A673 (cell line): ENCODE results near the gene FAM8A1. TPM values are rescaled to one million over a fixed set of nuclear protein-coding genes. Genes with fewer than 3 reads are reported as not detected.

ENCODE experiments used
- BruUV-seq: library from RNA; stranded (reverse); fragments of 400-500 nt; replicated peaks from 2 replicates; lab custom pipeline; 2021; lab: Mats Ljungman, UMichigan
- CTCF ChIA-PET: fragments of 300-600 bp; sonication (Branson Sonifier 250); formaldehyde crosslinking; loops from one replicate; lab custom pipeline; 2022; ENCODE audit warnings: antibody characterized with exemption; lab: Charles Lee
- POLR2A ChIA-PET: fragments of 300-600 bp; sonication (Branson Sonifier 250); formaldehyde crosslinking; loops from one replicate; lab custom pipeline; 2022; ENCODE audit warnings: antibody characterized with exemption; ENCODE audit not compliant: low non-redundant PET; lab: Charles Lee
- DNase-seq: peaks from one replicate; pipeline ENCODE4 v3.0.0-alpha.2; 2015; ENCODE audit warnings: low spot score
- H3K27ac ChIP-seq: fragments of 200-600 bp; sonication (generic); 2 replicates; pipeline ENCODE4 v1.5.1; 2016; ENCODE audit warnings: mixed run types, low read depth, mild to moderate bottlenecking, mixed read lengths, antibody characterized with exemption, low read length; ENCODE audit not compliant: poor library complexity, severe bottlenecking
- H3K27me3 ChIP-seq: fragments of 200-600 bp; sonication (generic); replicated peaks from 2 replicates; pipeline ENCODE4 v1.6.1; 2017; ENCODE audit warnings: mixed run types, low read depth, mild to moderate bottlenecking, mixed read lengths, antibody characterized with exemption, low read length; ENCODE audit not compliant: insufficient read depth, poor library complexity
- H3K36me3 ChIP-seq: fragments of 200-600 bp; sonication (generic); 2 replicates; pipeline ENCODE4 v1.6.1; 2016; ENCODE audit warnings: mixed run types, mild to moderate bottlenecking, mixed read lengths, antibody characterized with exemption, low read length; ENCODE audit not compliant: insufficient read depth, poor library complexity, severe bottlenecking
- H3K4me1 ChIP-seq: fragments of 200-600 bp; sonication (generic); 2 replicates; pipeline ENCODE4 v1.6.1; 2017; ENCODE audit warnings: mixed run types, mild to moderate bottlenecking, mixed read lengths, antibody characterized with exemption, low read length; ENCODE audit not compliant: insufficient read depth, poor library complexity, severe bottlenecking
- H3K4me3 ChIP-seq: fragments of 200-600 bp; sonication (generic); 2 replicates; pipeline ENCODE4 v1.5.1; 2016; ENCODE audit warnings: low read depth, mixed run types, mild to moderate bottlenecking, mixed read lengths, low read length; ENCODE audit not compliant: poor library complexity, severe bottlenecking
- H3K9me3 ChIP-seq: fragments of 200-600 bp; sonication (generic); 2 replicates; pipeline ENCODE4 v1.6.1; 2016; ENCODE audit warnings: mixed run types, low read depth, mild to moderate bottlenecking, mixed read lengths, antibody characterized with exemption, low read length; ENCODE audit not compliant: poor library complexity, severe bottlenecking
- EZH2 ChIP-seq: fragments of 200-600 bp; sonication (generic); IDR thresholded peaks from 2 replicates; pipeline ENCODE4 v1.6.1; 2017; ENCODE audit warnings: borderline replicate concordance, low read depth, mild to moderate bottlenecking, mixed read lengths, antibody characterized with exemption, low read length; ENCODE audit not compliant: poor library complexity, severe bottlenecking
- intact Hi-C: fragments of 100-400 bp; cut with micrococcal nuclease; formaldehyde crosslinking; loops from one replicate; pipeline ENCODE4 v1.10.0; 2022; ENCODE audit not compliant: unreplicated experiment
- total RNA-seq: library from RNA; stranded (reverse); gene quantifications from 2 replicates; pipeline ENCODE4 v1.2.3, GENCODE V29; 2021
- TF ChIP-seq, protein P1 (sequence below): fragments of 300-800, 200-600 bp; sonication (generic); conservative IDR thresholded peaks from 2 replicates; pipeline ENCODE4 v1.5.1; 2017; ENCODE audit warnings: low read depth, mild to moderate bottlenecking, antibody characterized with exemption, low read length, moderate library complexity, mixed read lengths

Gene FAM8A1
- total RNA-seq, 1 experiment from 2014 or later = 15.7 TPM

DNA sequence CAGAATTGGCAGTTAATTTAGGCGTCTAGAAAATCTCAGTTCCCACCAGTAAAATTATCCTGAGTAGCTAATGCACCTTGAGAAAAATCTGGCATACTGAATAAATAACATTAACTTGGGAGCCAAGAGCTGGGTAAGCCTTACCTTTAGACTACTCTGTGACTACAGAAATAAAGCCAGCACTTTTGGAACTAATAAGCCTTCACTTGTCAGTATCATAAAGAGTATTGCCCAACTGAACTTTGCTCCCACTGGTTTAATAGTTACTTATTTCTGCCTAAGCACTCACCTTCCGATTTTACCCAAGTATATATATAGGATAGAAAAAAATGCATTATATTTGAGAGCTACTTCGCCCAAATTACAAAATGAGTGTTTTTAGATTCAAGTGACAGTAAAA is 10.7 kb downstream of the FAM8A1 start:
- Histone ChIP-seq H3K36me3 (peaks cover 37% of the 10 kb centered on the region), H3K9me3 (no peaks in the 10 kb centered on the region), H3K27me3 (no peaks in the 10 kb centered on the region), H3K27ac (no peak overlapping the region), H3K4me1 (no peaks in the 10 kb centered on the region), H3K4me3 (no peak overlapping the region)
- ChIA-PET POLR2A (no interaction called here), CTCF (no interaction called here)
- TF ChIP-seq, protein P1, sequence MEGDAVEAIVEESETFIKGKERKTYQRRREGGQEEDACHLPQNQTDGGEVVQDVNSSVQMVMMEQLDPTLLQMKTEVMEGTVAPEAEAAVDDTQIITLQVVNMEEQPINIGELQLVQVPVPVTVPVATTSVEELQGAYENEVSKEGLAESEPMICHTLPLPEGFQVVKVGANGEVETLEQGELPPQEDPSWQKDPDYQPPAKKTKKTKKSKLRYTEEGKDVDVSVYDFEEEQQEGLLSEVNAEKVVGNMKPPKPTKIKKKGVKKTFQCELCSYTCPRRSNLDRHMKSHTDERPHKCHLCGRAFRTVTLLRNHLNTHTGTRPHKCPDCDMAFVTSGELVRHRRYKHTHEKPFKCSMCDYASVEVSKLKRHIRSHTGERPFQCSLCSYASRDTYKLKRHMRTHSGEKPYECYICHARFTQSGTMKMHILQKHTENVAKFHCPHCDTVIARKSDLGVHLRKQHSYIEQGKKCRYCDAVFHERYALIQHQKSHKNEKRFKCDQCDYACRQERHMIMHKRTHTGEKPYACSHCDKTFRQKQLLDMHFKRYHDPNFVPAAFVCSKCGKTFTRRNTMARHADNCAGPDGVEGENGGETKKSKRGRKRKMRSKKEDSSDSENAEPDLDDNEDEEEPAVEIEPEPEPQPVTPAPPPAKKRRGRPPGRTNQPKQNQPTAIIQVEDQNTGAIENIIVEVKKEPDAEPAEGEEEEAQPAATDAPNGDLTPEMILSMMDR = no peak
- TF ChIP-seq EZH2 = no peak
- no TSS peak for BruUV-seq
- no peak for DNase-seq
- intact Hi-C loops = no loop called here

DNA sequence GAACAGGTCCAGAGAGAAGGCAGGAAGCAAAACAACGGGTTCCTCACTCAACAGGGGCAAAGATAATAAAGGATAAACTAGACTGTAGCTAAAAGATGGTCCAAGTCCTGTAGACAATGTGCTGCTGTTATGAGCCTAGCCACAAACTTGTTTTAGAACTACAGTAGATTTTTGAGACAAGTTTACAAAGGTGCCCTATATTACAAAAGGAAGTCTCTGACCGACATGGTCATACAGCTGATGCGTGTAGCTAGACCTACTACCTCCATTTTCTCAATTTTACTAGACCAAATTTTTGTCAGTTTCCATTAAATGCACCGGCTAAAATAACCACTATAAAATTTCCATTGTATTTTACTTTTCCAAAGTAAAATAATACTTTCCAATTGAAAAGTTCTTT is 11.9 kb downstream of the FAM8A1 start:
- intact Hi-C loops = no loop called here
- Histone ChIP-seq H3K9me3 (no peaks in the 10 kb centered on the region), H3K4me3 (no peak overlapping the region), H3K27me3 (no peaks in the 10 kb centered on the region), H3K4me1 (no peaks in the 10 kb centered on the region), H3K27ac (no peak overlapping the region), H3K36me3 (peaks cover 49% of the 10 kb centered on the region)
- TF ChIP-seq EZH2 = no peak
- TF ChIP-seq, protein P1 = no peak
- ChIA-PET CTCF (no interaction called here), POLR2A (no interaction called here)
- no peak for DNase-seq
- no TSS peak for BruUV-seq

DNA sequence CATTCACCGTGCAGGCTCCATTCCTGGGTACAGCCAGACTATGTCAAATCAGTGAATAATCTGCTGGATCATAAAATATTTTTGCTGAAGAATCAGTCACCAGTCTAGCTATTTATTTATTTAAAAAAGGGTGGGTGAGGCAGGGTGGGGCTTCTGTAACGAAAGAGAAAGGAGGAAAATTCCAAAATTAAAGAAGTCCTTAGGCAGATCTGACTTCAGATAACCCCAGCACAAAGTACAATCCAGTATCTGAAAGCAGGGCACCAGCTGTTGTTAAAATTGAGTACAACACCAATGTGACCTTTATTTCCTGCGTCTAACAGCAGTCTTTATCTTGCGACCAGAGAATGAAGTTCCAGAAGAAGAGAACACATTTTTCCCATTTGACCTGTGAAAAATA is 15.7 kb downstream of the FAM8A1 start:
- H3K4me3 ChIP-seq = no peak overlapping the region
- H3K36me3 ChIP-seq = peaks cover 45% of the 10 kb centered on the region
- BruUV-seq = no TSS peak
- ChIA-PET POLR2A (no interaction called here), CTCF (no interaction called here)
- TF ChIP-seq EZH2 = no peak
- TF ChIP-seq, protein P1 = no peak
- no peaks in the 10 kb centered on the region for H3K9me3 ChIP-seq
- H3K27me3 ChIP-seq = no peaks in the 10 kb centered on the region
- H3K4me1 ChIP-seq = peaks cover 5% of the 10 kb centered on the region
- intact Hi-C loops = no loop called here
- DNase-seq = no peak
- no peak overlapping the region for H3K27ac ChIP-seq
